HG02571 (cell line): ENCODE data around the gene BAG5.

Experiments
- ATAC-seq: cut with Tn5 transposase; IDR thresholded peaks from one replicate; pipeline ENCODE4 v1.9.1; 2021; ENCODE audit warnings: mild to moderate bottlenecking, moderate library complexity; ENCODE audit not compliant: unreplicated experiment

BAG5 gene

GRCh38 chr14:103568952-103569351, 6.5 kb upstream of the BAG5 start:
- no peak for ATAC-seq

- ATAC-seq: no peak
Observed at GRCh38 chr14:103563844-103564505, 1.5 kb upstream of the BAG5 start.

- no peak for ATAC-seq
Observed at GRCh38 chr14:103563226-103563620, 766 bp upstream of the BAG5 start.

- ATAC-seq: peak; percentile 20
Observed at GRCh38 chr14:103562179-103562428, 353 bp downstream of the BAG5 start.

- peak; percentile 13 for ATAC-seq
Observed at GRCh38 chr14:103561381-103562178, 877 bp downstream of the BAG5 start.

- no peak for ATAC-seq
Observed at GRCh38 chr14:103560691-103561090, 1.8 kb downstream of the BAG5 start.

- no peak for ATAC-seq
Observed at GRCh38 chr14:103559766-103560165, 2.7 kb downstream of the BAG5 start.

GRCh38 chr14:103558071-103558882, 4.2 kb downstream of the BAG5 start:
- ATAC-seq: no peak

- no peak for ATAC-seq
Observed at GRCh38 chr14:103556946-103557758, 5.3 kb downstream of the BAG5 start.

- ATAC-seq: no peak
Observed at GRCh38 chr14:103555559-103556337, 6.7 kb downstream of the BAG5 start.

GRCh38 chr14:103552846-103553210, 9.6 kb downstream of the BAG5 start:
- no peak for ATAC-seq

GRCh38 chr14:103552011-103552845, 10.2 kb downstream of the BAG5 start:
- no peak for ATAC-seq

- no peak for ATAC-seq
Observed at GRCh38 chr14:103551338-103551762, 11.1 kb downstream of the BAG5 start.

- ATAC-seq: no peak
Observed at GRCh38 chr14:103550451-103551337, 11.8 kb downstream of the BAG5 start.

GRCh38 chr14:103549361-103550311, 12.8 kb downstream of the BAG5 start:
- ATAC-seq: no peak

GRCh38 chr14:103548463-103549351, 13.8 kb downstream of the BAG5 start:
- no peak for ATAC-seq
